ENCODE data around the gene TAF1B. TPM values are rescaled to one million over a fixed set of nuclear protein-coding genes. Genes with fewer than 3 reads are reported as not detected.
A peak's percentile ranks its signal among the peaks of the same experiment; 100 is the strongest.

Gene TAF1B
- total RNA-seq, 1 donor from 2014 or later, result 35.7 TPM

GRCh38 chr2:9814129-9814868 lies 29.0 kb upstream of the TAF1B start:
- Mint-ChIP-seq H3K4me3 (no peak overlapping the region), H3K9me3 (no peaks in the 10 kb centered on the region), H3K27me3 (ENCODE audit: low read depth) (no peaks in the 10 kb centered on the region), H3K36me3 (ENCODE audit: low read depth) (no peaks in the 10 kb centered on the region), H3K4me1 (peaks cover 5% of the 10 kb centered on the region), H3K27ac (ENCODE audit: unreplicated experiment) (no peak overlapping the region)
- no peak for DNase-seq (ENCODE audit: low read depth, low spot score)
- no peak for TF ChIP-seq CTCF (conservative IDR thresholded peaks at IDR 0.05)

GRCh38 chr2:9815076-9815475 lies 28.2 kb upstream of the TAF1B start:
- no peak for TF ChIP-seq CTCF (conservative IDR thresholded peaks at IDR 0.05)
- no peak overlapping the region for H3K27ac Mint-ChIP-seq (ENCODE audit: unreplicated experiment)
- no peaks in the 10 kb centered on the region for H3K36me3 Mint-ChIP-seq (ENCODE audit: low read depth)
- no peaks in the 10 kb centered on the region for H3K27me3 Mint-ChIP-seq (ENCODE audit: low read depth)
- H3K4me3 Mint-ChIP-seq, result no peak overlapping the region
- no peak for DNase-seq (ENCODE audit: low read depth, low spot score)
- peaks cover 5% of the 10 kb centered on the region for H3K4me1 Mint-ChIP-seq
- no peaks in the 10 kb centered on the region for H3K9me3 Mint-ChIP-seq

DNA sequence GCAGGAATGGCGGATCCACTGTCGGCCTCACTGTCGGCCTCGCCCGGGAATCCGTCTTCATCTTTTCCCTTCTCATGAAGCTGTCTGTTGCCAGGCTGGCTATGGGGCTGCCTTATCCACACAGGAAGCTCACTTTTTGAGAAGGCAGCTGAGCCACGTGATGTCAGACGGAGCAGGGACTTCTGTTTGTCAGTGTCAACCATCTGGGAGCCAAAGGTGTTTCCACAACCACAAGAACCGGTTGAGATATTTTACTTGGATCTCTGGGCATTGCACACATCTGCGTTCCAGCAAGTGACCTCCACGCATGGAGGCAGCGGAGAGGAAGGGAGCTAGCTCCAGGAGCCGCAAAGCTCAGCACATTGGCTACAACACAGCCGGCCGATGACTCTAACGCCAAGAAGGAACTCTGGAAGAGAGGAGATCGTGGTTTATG lies 27.4 kb upstream of the TAF1B start:
- Mint-ChIP-seq H3K9me3 (no peaks in the 10 kb centered on the region), H3K36me3 (ENCODE audit: low read depth) (no peaks in the 10 kb centered on the region), H3K4me3 (no peak overlapping the region), H3K27ac (ENCODE audit: unreplicated experiment) (peak overlapping the region; percentile 2), H3K27me3 (ENCODE audit: low read depth) (no peaks in the 10 kb centered on the region), H3K4me1 (peaks cover 5% of the 10 kb centered on the region)
- no peak for TF ChIP-seq CTCF (conservative IDR thresholded peaks at IDR 0.05)
- no peak for DNase-seq (ENCODE audit: low read depth, low spot score)

GRCh38 chr2:9818097-9818496 lies 25.2 kb upstream of the TAF1B start:
- Mint-ChIP-seq H3K27me3 (ENCODE audit: low read depth) (no peaks in the 10 kb centered on the region), H3K27ac (ENCODE audit: unreplicated experiment) (no peak overlapping the region), H3K4me1 (peaks cover 5% of the 10 kb centered on the region), H3K4me3 (no peak overlapping the region), H3K36me3 (ENCODE audit: low read depth) (no peaks in the 10 kb centered on the region), H3K9me3 (no peaks in the 10 kb centered on the region)
- TF ChIP-seq CTCF (conservative IDR thresholded peaks at IDR 0.05), result no peak
- no peak for DNase-seq (ENCODE audit: low read depth, low spot score)

- no peaks in the 10 kb centered on the region for H3K9me3 Mint-ChIP-seq
- no peaks in the 10 kb centered on the region for H3K4me1 Mint-ChIP-seq
- no peak overlapping the region for H3K4me3 Mint-ChIP-seq
- H3K36me3 Mint-ChIP-seq (ENCODE audit: low read depth), result no peaks in the 10 kb centered on the region
- no peak for TF ChIP-seq CTCF (conservative IDR thresholded peaks at IDR 0.05)
- no peak for DNase-seq (ENCODE audit: low read depth, low spot score)
- no peaks in the 10 kb centered on the region for H3K27me3 Mint-ChIP-seq (ENCODE audit: low read depth)
- no peak overlapping the region for H3K27ac Mint-ChIP-seq (ENCODE audit: unreplicated experiment)
Observed at GRCh38 chr2:9819551-9819950, 23.7 kb upstream of the TAF1B start.

Measured in neural crest cell (in vitro differentiated cells).